GM18858 (cell line): ENCODE data around the gene PAPOLB.

Experiments used
- ATAC-seq: cut with Tn5 transposase; IDR thresholded peaks from one replicate; pipeline ENCODE4 v1.9.1; 2021; ENCODE audit not compliant: unreplicated experiment

PAPOLB gene

DNA sequence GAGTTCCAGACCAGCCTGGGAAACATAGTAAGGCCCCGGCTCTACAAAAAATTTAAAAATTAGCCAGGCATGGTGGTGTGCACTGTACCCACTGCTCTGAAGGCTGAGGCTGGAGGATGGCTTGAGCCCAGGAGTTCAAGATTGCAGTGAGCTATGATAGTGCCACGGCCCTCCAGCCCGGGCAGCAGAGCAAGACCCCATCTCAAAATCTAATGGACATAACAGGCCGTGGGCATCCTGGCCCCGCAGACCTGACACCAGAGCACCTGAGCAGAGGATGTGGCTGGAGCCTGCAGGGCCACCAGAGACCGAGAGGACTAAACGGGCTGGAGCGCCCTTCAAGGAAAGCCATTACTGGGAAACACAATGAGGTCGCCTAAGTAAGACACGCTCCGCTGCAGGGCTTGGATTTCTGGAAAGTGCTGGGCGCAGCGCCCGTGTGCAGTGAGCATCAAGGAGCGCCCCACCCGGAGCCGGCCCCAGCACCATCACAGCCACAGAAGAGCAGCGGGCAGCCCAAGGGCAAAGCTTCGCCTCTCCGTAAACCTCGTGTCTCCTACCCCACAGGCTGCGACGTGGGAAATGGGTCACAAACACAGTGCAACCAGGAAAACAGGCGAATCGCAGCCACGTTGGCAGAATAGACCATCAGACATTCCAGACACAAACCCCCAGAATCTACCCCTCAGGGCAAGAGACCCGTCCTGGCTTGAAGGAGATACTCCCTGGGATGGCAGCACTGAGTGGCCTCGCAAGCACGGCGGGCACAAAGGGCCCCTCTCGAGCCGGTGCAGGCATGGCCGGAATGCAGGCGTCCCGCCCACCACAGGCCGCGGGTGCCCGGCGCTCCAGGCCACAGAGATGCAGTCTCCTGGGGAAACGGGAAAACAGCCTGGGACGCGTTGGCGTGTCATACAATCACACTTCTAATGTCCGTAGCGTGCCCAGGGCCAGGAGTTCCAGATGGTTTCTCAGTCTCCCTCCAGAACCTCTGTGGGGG is 16.8 kb upstream of the PAPOLB start:
- no peak for ATAC-seq

- no peak for ATAC-seq
These were observed 14.8 kb upstream of the PAPOLB start for GRCh38 chr7:4876586-4876985.

GRCh38 chr7:4875391-4875790 is 13.6 kb upstream of the PAPOLB start:
- ATAC-seq = no peak

DNA sequence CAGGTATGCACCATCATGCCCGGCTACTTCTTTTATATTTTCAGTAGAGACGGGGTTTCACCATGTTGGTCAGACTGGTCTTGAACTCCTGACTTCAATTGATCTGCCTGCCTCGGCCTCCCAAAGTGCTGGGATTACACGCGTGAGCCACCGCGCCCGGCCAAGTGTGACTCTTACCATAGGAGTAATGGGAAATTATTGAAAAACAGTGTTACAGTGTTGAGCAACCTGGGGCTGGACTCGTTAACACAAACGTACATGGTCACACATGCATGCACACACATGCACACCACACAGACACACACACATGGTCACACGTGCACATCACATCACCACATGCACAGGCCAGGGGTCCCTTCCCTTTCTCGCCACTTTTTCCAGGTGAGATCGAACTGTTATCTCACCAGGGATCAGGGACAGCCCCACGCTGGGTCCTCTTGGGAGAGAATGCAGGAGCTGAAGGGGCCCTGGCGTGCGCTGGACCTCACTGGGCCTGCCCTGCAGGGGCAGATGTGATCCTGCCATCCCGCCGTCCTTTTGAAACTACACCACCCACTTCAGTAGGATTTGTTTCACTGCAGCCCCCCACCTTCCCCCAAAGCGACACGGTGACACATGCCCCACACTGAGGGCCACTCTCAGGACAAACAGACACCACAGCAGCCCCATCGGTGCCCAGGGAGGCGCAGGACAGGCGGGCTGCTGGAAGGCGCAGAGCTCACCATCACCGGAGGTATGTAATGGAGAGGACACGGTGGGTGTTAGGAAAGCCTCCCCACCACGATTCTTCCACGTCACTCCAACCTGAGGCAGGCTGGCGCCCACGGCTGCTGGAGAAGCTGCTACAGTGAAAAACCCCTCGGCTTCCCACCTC is 11.5 kb upstream of the PAPOLB start:
- no peak for ATAC-seq

DNA sequence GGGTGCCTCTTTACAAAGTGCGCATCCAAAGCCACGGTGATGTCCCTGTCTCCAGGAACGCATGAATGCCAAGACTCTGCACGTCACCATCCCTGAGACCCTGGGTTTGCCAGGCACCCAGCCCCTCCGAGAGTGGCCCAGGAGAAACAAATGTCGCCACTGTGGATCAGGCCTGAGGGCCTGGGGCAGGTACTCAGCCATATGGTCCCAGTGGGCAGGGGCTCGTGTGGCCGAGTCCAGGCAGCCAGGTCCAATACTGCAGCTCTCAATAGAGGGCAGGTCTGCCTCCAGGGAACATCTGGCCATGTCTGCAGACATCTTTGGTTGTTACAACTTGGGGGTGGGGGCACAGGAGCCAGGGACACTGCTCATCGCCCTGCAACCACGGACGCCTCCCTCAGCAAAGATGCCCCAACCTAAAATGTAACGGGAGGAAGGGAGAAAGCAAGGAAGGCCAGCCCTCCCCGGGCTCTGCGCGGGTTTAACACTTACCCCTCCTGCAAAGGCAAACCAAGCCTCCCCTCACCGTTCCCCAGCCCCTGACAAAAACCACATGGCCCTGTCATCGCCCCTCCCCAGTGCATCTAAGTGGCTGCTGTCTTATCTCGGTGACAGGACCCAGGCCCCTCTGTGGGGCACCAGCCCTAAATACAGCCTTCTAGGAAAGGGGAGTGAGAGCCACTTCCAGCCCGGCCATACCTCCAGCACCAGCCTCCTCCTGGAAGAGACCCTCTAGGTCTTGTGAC is 10.3 kb upstream of the PAPOLB start:
- ATAC-seq = no peak

DNA sequence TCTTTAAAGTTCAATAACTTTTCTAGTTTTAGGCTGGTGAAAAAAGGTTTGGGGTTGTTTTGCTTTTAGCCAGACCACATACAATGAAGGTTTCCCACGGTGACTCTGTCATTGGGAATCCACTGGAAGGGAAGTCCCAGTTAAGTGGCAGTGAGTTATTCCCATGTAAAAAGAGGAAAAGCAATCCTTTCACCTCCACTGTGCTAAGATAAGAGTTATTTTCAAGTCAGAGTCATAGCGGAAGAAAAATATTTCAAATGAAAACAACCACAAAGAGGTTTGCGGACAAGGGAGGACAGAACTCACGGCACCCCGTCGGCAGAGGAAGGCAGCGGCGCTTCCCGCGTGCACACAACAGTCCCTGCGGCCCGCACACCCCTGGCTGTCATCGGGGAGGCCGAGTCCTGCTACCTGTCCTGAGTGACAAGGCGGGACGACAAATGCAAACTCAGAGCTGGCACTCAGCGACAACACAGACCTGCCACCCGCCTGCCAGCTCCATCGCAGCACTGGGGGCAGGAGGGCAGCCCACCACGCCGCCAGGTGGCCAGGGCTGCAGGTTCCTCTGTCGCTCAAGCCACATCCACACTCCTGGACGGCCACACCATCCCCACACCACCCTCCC is 9.3 kb upstream of the PAPOLB start:
- ATAC-seq = no peak

DNA sequence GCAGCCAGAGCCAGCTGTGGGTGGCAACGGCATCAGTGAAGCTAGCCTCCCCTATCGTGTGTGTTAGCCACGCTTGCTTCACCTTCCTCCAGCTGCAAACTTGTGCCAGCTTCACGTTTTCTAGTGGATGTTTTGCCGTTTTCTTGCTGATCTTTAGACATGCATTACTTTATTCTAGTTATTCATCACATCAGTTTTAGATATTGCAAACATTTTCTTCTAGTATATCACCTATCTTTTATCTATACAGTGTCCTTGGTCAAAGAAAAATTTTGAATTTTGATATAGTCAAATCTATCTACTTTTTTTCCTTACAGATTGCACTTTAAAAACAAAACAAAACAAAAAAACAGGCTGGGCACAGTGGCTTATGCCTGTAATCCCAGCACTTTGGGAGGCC is 6.7 kb upstream of the PAPOLB start:
- ATAC-seq = no peak

- ATAC-seq = no peak
These were observed 5.0 kb upstream of the PAPOLB start for GRCh38 chr7:4866528-4867496.

- no peak for ATAC-seq
These were observed 326 bp upstream of the PAPOLB start for GRCh38 chr7:4862156-4862555.

DNA sequence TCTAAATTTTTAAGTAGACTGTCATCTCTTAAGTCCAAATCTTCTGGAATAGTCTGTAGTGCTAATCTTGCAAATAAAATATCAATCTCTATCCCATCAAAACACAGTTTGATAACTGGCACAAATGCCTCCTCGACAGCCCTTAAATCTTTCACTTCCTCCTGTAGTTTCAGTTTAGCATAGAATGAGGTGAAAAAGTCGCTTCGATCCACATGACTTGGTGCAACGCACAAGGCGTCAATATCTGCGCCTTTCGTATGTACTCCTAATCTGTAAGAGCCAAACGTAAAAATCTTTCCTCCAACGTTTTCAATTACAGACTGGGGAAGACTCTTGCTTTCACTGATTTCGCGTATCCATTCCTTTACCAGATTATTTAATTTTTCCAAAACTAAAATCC is 603 bp downstream of the PAPOLB start:
- no peak for ATAC-seq

DNA sequence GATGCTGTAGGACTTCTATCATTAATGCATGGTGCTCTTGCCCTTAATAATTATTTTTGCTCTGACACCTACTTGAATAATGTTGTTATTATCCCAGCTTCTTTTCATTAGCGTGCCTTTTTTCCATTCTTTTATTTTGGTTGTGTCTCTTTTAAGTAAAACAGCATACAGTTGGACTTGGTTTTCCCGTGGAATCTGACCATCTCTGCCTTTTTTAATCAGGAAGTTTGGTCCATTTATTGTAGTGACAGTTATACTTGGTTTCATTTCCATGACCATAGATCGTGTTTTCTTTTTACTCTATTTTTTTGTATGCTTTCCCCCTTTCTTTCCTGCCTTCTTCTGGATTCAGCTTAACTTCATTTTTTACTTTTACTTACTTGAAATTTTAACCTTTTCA is 4.6 kb downstream of the PAPOLB start:
- no peak for ATAC-seq

GRCh38 chr7:4856336-4857057 is 5.3 kb downstream of the PAPOLB start:
- ATAC-seq = no peak

DNA sequence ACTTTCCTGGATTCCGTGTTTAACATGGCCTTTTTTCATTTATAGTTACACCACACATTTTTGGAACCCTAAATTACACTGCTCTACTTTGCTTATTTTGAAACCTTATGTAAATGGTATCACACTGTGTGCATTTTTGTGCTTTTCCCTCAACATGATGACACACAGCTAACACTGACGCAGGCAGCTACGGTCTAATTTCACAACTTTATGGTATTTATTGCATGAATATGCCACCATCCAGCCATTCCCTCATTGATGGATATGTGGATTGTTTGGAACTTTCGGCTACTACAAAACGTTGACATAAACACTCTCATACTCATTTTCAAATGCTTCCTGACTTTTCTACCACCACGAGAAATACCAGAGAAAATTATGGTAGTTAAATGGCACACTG is 6.9 kb downstream of the PAPOLB start:
- no peak for ATAC-seq

DNA sequence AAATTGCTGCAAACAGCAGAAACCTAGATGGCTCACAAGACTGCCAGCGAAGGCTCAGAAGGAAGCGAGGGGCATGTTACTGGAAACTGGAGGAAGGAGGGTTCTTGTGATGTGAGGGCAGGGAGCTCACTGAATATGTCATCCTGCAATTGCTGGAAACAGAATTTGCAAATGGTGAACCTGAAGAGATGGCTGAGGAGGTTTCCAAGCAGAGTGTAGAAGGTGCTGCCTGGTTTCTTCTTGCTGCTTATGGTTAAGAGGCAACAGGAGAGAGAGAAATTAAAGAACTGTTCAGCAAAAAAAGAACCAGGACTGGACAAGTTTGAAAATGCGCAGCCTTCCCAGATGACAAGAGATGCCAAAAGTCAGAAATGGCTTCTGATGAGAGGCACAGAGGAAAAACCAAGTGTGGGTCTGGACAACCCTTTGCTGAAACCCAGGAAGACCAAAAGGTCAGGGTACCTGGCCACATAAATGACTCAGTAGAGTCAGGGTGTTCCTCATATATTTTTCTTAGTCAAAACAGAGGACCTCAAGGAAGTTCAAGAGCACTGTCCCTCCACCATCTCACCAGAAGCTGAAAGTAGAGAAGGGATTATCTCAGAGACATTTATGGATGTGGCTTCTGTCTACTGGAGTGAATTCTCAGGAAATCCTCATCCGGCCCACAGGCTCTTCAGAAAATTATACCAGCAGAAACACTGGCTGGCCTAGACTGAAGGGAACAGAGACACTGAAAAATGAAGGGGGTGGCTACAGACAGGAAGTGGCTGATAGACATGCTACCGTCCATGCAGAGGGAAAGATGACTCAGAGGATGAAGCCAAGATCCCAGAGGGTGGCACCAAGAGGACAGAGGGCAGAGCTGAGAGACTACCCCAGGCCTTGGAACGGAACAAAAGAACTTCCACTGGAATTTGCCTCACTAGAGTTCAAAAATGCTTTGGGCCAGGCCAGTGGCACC is 10.1 kb downstream of the PAPOLB start:
- no peak for ATAC-seq

DNA sequence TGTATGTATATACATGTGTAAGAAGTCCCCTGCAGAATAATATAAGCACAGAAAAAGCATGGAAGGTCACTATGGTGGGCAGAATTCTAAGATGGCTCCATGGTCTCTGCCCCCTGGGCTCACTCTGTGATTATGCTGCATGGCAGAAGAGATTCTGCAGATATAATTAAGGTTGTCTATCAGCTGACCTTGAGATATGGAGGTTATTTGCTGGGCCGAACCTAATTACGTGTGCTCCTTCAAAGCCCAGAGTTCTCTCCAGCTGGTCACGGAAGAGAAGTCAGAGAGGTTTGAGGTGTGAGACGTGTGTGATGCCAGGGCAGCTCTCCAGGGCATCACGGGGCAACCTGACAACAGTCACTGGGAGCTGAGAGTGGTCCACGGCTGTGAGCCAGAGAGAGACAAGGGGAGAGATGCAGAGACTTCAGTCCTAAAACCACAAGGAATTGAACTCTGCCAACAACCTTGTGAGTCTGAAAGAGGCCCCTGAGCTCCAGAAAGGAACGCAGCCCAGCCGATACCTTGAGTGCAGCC is 11.5 kb downstream of the PAPOLB start:
- no peak for ATAC-seq

DNA sequence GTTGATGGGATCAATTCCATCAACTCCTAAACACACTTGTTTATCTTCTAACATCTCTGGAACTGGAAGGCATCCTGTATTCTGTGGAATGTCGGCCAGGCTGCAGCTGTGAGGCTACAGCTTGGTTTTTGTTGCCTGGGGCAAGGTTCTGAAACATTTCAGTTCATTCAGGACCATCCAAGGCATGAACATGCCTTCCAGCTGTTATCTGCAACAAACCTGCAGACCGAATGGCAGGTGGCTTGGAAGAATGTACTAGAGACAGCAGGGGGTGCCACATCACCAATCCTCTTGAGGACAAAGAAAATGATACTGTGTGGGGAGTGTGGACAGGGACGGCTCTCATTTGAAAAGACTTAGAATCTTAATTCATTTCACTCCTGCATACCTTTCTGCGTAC is 12.4 kb downstream of the PAPOLB start:
- no peak for ATAC-seq

- ATAC-seq = no peak
These were observed 16.1 kb downstream of the PAPOLB start for GRCh38 chr7:4845740-4846142.
